Activated CD4-positive, alpha-beta memory T cell treated with anti-CD3 and anti-CD28 coated beads, Interleukin-2, amount 10 ng/mL, durations not matched to agents 7 days and 5 days (primary cell): ENCODE data around the gene LRRC34. TPM values are rescaled to one million over a fixed set of nuclear protein-coding genes. Genes with fewer than 3 reads are reported as not detected.

ENCODE experiments used
- CTCF ChIA-PET: fragments of 350-600 bp; sonication (Branson Sonifier 250); formaldehyde crosslinking; loops from one replicate; lab custom pipeline; 2021; ENCODE audit warnings: antibody characterized with exemption, inconsistent platforms; lab: Charles Lee
- POLR2A ChIA-PET: fragments of 350-600 bp; sonication (Branson Sonifier 250); formaldehyde crosslinking; loops from one replicate; lab custom pipeline; 2021; ENCODE audit warnings: antibody characterized with exemption; lab: Charles Lee
- DNase-seq: peaks from one replicate; pipeline ENCODE4 v3.0.0-alpha.2; 2020
- H3K27ac Mint-ChIP-seq: one replicate; pipeline ENCODE4 v1.8.0; 2021; ENCODE audit warnings: mild to moderate bottlenecking, mixed read lengths
- H3K27me3 Mint-ChIP-seq: one replicate; pipeline ENCODE4 v1.8.0; 2021; ENCODE audit warnings: mixed read lengths
- H3K36me3 Mint-ChIP-seq: one replicate; pipeline ENCODE4 v1.8.0; 2021; ENCODE audit warnings: low read depth, mixed read lengths
- H3K4me1 Mint-ChIP-seq: one replicate; pipeline ENCODE4 v1.8.0; 2021; ENCODE audit warnings: mixed read lengths
- H3K4me3 Mint-ChIP-seq: one replicate; pipeline ENCODE4 v1.8.0; 2021; ENCODE audit warnings: mild to moderate bottlenecking, mixed read lengths
- H3K9me3 Mint-ChIP-seq: one replicate; pipeline ENCODE4 v1.8.0; 2021; ENCODE audit warnings: mixed read lengths
- total RNA-seq, 2 experiments: library from RNA; stranded (reverse); gene quantifications; one replicate each; pipeline ENCODE4 v1.2.3, GENCODE V29; 2021

Gene LRRC34
- total RNA-seq, 2 experiments from 2014 or later = 5.6 to 6.0 TPM

DNA sequence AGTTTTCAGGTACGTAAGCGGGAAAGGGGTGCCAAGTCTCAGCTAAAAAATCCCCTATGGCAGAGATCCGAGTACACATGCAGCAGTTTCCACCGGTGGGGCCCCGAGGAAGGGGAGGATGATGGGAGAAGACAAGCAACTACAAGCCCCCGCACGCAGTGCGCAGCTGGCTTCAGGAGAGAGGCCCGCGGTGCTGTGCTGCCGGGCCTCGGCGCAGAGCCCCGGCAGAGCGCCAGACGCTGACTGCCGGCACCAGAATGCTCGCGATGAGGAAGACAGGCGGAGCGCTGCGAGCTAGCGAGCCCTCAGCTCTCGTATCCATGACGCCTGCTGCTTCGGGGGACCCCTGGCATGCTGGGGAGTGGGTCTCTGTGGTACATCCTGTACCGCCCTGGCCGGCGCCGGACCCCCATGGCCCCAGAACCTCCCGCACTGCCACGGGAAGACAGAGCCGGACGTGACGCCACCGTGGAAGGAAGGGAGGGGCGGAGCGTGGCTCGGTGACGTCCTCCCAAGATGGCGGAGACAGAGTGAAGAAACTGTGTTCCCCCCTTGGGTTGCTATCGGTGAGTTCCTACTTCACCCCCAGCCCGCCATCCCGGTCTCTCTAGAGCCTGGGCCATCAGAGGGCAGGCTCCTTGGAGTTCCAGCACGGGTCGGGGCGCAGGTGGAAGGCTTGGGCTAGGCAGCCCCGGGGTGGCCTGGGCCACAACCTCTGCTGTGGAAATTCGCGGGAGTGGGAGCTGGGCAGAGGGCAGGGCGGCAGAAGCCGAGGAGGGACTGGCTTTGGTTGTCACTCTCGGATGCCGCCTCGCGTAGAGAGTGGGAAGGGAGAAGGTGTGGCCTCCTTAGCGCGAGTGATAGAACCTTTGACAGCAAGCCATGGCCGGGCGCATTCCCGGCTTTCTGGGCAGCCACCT is 39.5 kb downstream of the LRRC34 start, which contains the start of gene MYNN:
TSS of gene MYNN (plus strand) at position 500 of the 920 bp plus-strand sequence. CDS start 900 bp downstream, outside the sequence.
- Mint-ChIP-seq H3K27ac (peak within 1 kb of the TSS; percentile 100), H3K4me1 (peaks cover 43% of the 10 kb centered on the region), H3K36me3 (peaks cover 41% of the 10 kb centered on the region), H3K27me3 (no peaks in the 10 kb centered on the region), H3K9me3 (no peaks in the 10 kb centered on the region), H3K4me3 (peak within 1 kb of the TSS; percentile 93)
- ChIA-PET POLR2A (interaction anchor here (0.6 to 3.7 kb wide), 21 partner anchors 8 to 585 kb away, joined by 3 to 83 read pairs (median 4); partner anchors contain the start of genes LRRC34, LRRIQ4, PHC3 and SEC62), CTCF (interaction anchor here (0.7 to 3.3 kb wide), 5 partner anchors 8 to 41 kb away, joined by 3 to 29 read pairs (median 7); partner anchors contain the start of genes LRRC34 and LRRIQ4)
- peak; percentile 93 for DNase-seq

DNA sequence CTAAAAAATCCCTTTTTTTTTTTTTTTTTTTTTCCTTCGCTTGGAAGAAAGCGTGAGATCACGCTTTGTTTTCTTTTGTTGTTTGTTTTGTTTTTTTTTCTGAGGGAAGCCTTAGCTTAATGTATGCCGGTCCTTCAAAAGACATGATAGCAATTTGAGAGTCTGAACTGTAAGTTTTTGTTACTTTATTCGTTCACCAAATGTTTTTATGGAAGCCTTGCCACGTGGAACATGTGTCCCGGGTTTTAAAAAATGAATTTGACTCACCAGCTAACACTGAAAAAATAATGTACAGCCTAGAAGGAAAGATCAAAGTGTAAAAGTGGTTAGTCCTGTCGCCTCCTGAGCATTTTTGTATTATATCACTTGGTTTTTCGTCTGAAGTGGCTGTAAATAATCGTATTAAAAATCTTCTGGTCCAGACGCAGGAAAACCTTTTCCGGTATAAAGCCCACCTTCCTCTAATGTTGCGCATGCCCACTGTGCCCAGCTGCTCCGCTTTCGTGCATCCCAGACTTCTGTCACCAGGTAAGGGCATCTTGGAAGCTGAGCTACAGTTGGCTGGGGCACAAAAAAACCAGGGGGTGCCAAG is 40.3 kb downstream of the LRRC34 start:
- Mint-ChIP-seq H3K4me3 (peak overlapping the region; percentile 93), H3K9me3 (no peaks in the 10 kb centered on the region), H3K4me1 (peaks cover 40% of the 10 kb centered on the region), H3K36me3 (peaks cover 33% of the 10 kb centered on the region), H3K27ac (peak overlapping the region; percentile 100), H3K27me3 (no peaks in the 10 kb centered on the region)
- ChIA-PET CTCF (interaction anchor here (0.7 to 3.3 kb wide), 5 partner anchors 9 to 546 kb away, joined by 3 to 29 read pairs (median 7); partner anchors contain the start of genes LRRC34 and LRRIQ4), POLR2A (interaction anchor here (0.7 to 3.7 kb wide), 17 partner anchors 9 to 1097 kb away, joined by 3 to 83 read pairs (median 4); partner anchors contain the start of genes LRRC34, LRRIQ4, PHC3 and RPL22L1)
- DNase-seq = no peak

DNA sequence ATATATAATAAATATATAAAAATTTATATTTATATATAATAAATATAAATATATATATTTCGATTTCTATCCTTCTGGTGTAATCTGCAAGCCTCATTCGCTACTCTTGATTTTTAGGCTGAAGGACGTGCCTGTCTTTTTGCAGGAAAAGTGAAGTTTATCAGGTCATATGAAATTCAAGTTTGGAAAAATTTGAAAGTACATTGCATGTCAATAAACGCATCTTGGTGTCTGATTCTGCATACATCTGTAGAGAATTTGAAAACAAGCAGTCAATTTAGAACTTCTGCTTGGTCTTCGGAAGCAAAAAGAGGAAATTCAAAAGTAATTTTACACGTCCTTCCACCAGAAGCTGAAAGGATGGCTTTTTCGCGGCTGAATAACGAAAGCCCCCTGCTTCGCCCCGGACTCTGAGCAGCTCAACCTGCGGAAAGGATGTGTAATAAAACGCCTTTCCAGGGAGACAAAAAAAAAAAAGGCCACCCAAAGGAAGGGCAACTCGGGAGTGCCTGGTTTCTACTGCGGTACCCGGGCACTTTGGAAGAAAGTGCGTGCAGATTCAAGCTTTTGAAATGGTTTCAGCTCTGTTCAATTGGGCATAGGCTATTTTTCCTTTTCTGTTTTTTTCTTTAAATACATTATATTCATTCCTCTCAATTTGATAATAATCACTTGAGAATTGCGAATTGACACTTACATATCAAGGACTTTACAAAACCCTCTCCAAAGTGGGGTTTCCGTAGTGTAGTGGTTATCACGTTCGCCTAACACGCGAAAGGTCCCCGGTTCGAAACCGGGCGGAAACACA is 41.0 kb downstream of the LRRC34 start:
- H3K9me3 Mint-ChIP-seq = no peaks in the 10 kb centered on the region
- H3K36me3 Mint-ChIP-seq = peaks cover 26% of the 10 kb centered on the region
- ChIA-PET CTCF (interaction anchor here (0.7 to 3.3 kb wide), 6 partner anchors 9 to 1098 kb away, joined by 3 to 29 read pairs (median 6); partner anchors contain the start of genes LRRC34 and LRRIQ4), POLR2A (interaction anchor here (0.6 to 3.7 kb wide), 9 partner anchors 8 to 1098 kb away, joined by 3 to 83 read pairs (median 9); partner anchors contain the start of genes LRRC34, LRRIQ4, RPL22L1 and SEC62)
- peak; percentile 62 for DNase-seq
- peak overlapping the region; percentile 93 for H3K4me3 Mint-ChIP-seq
- H3K27ac Mint-ChIP-seq = peak overlapping the region; percentile 100
- H3K4me1 Mint-ChIP-seq = peaks cover 36% of the 10 kb centered on the region
- no peaks in the 10 kb centered on the region for H3K27me3 Mint-ChIP-seq

DNA sequence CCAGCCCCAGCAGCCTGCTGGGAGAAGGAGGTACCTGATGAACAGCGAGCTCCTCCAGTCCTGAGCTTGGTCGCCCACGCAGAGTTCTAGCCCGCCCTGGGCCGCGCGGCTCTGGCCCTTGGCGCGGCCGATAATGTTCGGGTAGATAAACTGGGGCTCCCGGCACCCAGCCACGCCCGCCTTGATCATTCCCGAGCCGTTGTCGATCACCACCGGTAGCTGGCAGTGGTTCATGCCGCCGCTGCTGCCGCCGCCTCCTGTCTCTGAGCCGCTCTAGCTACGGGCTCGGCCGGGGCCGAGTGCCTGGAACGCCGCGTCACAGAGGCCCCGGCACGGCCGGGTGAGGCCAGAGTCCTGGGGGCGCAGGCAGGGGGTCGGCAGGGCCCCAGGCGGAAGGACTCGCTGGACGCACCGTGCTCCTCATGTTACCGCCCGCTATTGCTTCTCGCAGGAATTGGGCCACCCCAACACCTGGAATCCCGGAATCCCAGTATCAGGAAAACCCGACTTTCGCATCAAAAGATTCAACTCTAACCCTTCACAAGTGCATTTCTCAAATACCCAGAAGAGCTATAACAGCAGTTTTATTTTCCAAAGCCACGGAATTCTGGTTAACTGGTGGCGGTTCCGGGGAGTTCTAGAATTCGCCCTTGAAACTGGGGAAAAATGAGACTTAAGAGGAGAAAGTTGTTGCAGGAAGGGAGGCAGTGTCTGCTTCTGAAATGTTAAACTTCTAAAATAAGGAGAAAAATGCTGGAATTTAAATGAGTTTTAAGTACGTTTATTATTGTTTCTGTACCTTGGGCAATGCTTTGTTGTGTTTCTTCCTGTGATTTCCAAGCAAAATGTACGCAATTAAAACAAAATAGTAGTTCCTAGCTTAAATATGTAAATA is 43.2 kb downstream of the LRRC34 start, which contains the start of gene ACTRT3:
TSS of gene ACTRT3 (minus strand) at position 275 of the 895 bp plus-strand sequence. CDS start at position 234, 41 bp downstream.
- DNase-seq = peak; percentile 70
- Mint-ChIP-seq H3K4me3 (peak within 1 kb of the TSS; percentile 74), H3K36me3 (peaks cover 10% of the 10 kb centered on the region), H3K9me3 (peaks cover 2% of the 10 kb centered on the region), H3K27me3 (no peaks in the 10 kb centered on the region), H3K4me1 (peaks cover 27% of the 10 kb centered on the region), H3K27ac (peak within 1 kb of the TSS; percentile 54)
- ChIA-PET CTCF (interaction anchor here (0.6 to 1.3 kb wide), 7 partner anchors 9 to 1042 kb away, joined by 3 to 4 read pairs (median 3); no protein-coding TSS in a partner anchor), POLR2A (interaction anchor here (0.6 to 1.7 kb wide), 7 partner anchors 10 to 1100 kb away, joined by 3 to 10 read pairs (median 4); partner anchors contain the start of genes LRRC34, LRRIQ4, PHC3 and SEC62)

DNA sequence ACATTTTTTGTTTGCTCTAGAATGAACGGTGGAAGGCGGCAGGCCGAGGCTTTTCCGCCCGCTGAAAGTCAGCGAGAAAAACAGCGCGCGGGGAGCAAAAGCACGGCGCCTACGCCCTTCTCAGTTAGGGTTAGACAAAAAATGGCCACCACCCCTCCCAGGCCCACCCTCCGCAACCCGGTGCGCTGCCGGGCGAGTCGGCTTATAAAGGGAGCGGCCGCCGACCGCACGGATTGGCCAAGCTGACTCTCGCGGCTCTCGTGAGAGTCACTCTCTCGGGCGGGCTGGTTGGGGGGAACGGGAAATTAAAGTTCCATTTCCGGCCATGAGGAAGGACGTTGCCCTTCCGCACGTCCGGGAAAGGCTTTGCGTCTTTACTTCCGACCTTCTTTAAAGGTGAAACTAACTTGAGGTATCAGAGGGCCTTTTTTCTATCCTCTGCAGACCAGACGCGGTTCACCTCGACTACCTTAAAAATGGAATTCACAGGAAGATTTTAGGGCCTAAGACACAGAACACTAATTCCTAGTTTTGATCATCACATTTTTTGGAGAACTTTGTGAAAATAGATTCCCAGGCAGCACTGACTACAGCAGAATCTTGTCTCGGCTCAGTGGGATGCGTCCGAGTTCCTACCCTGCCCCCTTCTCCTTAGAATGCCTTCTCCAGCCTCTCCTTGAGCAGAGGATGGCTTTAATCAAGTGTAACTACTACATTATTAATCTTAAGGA is 47.7 kb downstream of the LRRC34 start, which contains the start of gene TERC:
TSS of gene TERC (minus strand) at position 179 of the 731 bp plus-strand sequence.
- DNase-seq = peak; percentile 92
- H3K27me3 Mint-ChIP-seq = no peaks in the 10 kb centered on the region
- ChIA-PET CTCF (no interaction called here), POLR2A (interaction anchor here (0.9 to 4.3 kb wide), 10 partner anchors 8 to 653 kb away, joined by 3 to 53 read pairs (median 10); partner anchors contain the start of genes LRRC34, LRRIQ4, MYNN and PHC3)
- peak within 1 kb of the TSS; percentile 97 for H3K27ac Mint-ChIP-seq
- H3K4me3 Mint-ChIP-seq = peak within 1 kb of the TSS; percentile 96
- H3K36me3 Mint-ChIP-seq = no peaks in the 10 kb centered on the region
- peaks cover 42% of the 10 kb centered on the region for H3K4me1 Mint-ChIP-seq
- peaks cover 2% of the 10 kb centered on the region for H3K9me3 Mint-ChIP-seq

DNA sequence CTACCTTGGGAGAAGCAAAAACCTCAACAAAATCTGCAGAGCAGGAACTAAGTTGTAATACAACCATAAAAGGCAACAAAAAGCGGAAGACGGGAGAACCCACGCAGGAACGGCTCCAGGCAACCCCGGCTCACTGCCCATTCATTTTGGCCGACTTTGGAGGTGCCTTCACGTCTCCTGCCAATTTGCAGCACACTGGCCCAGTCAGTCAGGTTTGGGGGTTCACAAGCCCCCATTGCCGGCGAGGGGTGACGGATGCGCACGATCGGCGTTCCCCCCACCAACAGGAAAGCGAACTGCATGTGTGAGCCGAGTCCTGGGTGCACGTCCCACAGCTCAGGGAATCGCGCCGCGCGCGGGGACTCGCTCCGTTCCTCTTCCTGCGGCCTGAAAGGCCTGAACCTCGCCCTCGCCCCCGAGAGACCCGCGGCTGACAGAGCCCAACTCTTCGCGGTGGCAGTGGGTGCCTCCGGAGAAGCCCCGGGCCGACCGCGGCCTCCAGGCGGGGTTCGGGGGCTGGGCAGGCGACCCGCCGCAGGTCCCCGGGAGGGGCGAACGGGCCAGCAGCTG is 48.3 kb downstream of the LRRC34 start:
- peak; percentile 67 for DNase-seq
- Mint-ChIP-seq H3K36me3 (no peaks in the 10 kb centered on the region), H3K27me3 (no peaks in the 10 kb centered on the region), H3K9me3 (peaks cover 2% of the 10 kb centered on the region), H3K4me1 (peaks cover 44% of the 10 kb centered on the region), H3K4me3 (peak overlapping the region; percentile 96), H3K27ac (peak overlapping the region; percentile 97)
- CTCF ChIA-PET = interaction anchor here (1.2 to 4.3 kb wide), 3 partner anchors 9 to 99 kb away, joined by 3 to 29 read pairs (median 7); partner anchors contain the start of gene MYNN
- POLR2A ChIA-PET = interaction anchor here (0.9 to 4.3 kb wide), 11 partner anchors 9 to 653 kb away, joined by 3 to 53 read pairs (median 7); partner anchors contain the start of genes LRRC34, LRRIQ4, MYNN and PHC3

DNA sequence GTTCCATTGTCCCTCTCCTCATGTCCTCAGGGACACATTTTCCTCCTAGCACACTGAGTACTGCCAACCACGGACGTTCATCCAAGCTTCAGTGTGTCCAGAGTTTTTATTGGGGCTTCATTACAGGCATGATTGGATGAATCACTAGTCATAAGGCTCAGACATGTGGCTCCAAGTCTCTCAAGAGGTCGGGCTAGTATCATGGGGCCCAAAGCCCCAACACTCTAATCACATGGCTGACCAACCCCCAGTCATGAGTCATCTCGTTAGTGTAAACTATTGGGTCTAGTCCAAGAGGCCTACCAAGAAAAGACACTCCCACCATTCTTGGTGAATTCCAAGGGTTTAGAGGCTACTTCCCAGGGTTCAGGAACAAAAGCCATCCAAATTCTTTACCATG is 52.2 kb downstream of the LRRC34 start:
- Mint-ChIP-seq H3K4me3 (no peak overlapping the region), H3K36me3 (no peaks in the 10 kb centered on the region), H3K9me3 (peaks cover 2% of the 10 kb centered on the region), H3K27ac (no peak overlapping the region), H3K27me3 (peaks cover 6% of the 10 kb centered on the region), H3K4me1 (peaks cover 48% of the 10 kb centered on the region)
- ChIA-PET POLR2A (interaction anchor here (1.0 kb wide), 1 partner anchor 279 kb away, joined by 3 read pairs; no protein-coding TSS in a partner anchor), CTCF (interaction anchor here (1.1 to 4.3 kb wide), 2 partner anchors 9 to 13 kb away, joined by 4 to 29 read pairs; partner anchors contain the start of genes ACTRT3 and MYNN)
- DNase-seq = no peak

DNA sequence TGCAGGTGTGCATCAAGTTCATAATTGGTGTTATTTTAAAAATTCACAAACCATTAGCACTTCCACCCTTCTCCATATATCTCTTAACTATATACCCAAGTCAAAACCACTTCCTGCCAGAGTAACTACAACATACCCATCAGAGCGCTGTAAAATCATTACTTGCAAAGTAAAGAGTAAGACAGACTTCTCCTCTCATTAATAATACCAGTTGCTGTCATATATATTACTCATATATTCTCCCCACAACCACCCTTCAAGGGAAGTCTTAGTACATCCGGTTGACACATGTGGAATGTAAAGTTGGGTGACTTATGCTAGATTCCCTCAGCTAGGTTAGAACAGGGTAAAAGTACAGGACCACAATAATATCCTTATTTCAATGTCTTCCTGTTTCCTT is 53.4 kb downstream of the LRRC34 start:
- peaks cover 8% of the 10 kb centered on the region for H3K27me3 Mint-ChIP-seq
- CTCF ChIA-PET = interaction anchor here (1.7 kb wide), 1 partner anchor 10 kb away, joined by 3 read pairs; the partner anchor contains the start of gene ACTRT3
- H3K4me3 Mint-ChIP-seq = no peak overlapping the region
- peaks cover 42% of the 10 kb centered on the region for H3K4me1 Mint-ChIP-seq
- no peaks in the 10 kb centered on the region for H3K9me3 Mint-ChIP-seq
- POLR2A ChIA-PET = interaction anchor here (0.6 to 2.3 kb wide), 2 partner anchors 10 to 14 kb away, joined by 3 to 11 read pairs; partner anchors contain the start of genes ACTRT3 and MYNN
- DNase-seq = no peak
- H3K36me3 Mint-ChIP-seq = no peaks in the 10 kb centered on the region
- H3K27ac Mint-ChIP-seq = peak overlapping the region; percentile 38

DNA sequence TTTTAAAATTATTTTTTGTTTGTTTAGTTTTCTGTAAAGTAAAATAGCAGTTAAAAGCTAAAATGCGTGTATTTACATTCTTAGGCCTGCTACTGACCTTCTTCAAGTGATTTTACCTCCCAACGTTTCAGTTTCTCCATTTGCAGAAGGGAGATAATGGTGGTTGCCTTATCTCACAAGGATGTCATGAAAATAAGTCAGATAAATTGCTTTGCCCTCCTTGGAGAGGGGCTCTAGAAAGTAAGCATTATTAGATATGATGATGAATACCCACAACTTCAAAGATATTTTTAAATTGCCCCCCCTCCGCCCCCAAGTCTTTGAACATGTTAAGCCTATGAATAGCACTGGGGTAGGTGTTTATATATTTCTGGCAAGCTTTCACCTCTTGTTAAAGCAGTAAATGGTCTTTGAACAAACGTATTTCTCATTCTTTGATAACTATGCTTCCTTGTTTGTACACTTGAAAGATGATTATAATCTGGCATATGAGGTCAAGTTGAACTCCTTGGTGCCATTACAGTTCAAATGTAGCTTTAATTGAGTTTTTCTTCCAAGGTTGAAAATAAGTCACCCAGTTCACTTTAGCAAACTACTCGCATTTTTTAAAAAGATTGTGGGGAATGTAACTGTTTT is 54.2 kb downstream of the LRRC34 start:
- CTCF ChIA-PET = interaction anchor here (1.7 kb wide), 1 partner anchor 11 kb away, joined by 3 read pairs; the partner anchor contains the start of gene ACTRT3
- Mint-ChIP-seq H3K27me3 (peaks cover 8% of the 10 kb centered on the region), H3K4me3 (no peak overlapping the region), H3K36me3 (no peaks in the 10 kb centered on the region), H3K4me1 (peaks cover 34% of the 10 kb centered on the region), H3K27ac (no peak overlapping the region), H3K9me3 (no peaks in the 10 kb centered on the region)
- no peak for DNase-seq
- POLR2A ChIA-PET = interaction anchor here (2.3 kb wide), 1 partner anchor 15 kb away, joined by 11 read pairs; the partner anchor contains the start of gene MYNN
